Smooth muscle cell (in vitro differentiated cells): ENCODE measurements around the gene MAGI2. TPM values are rescaled to one million over a fixed set of nuclear protein-coding genes. Genes with fewer than 3 reads are reported as not detected.

Experiments
- DNase-seq: peaks from one replicate; lab custom pipeline; 2025; ENCODE audit not compliant: unreplicated experiment; lab: John Stamatoyannopoulos, UW
- H2AFZ ChIP-seq: fragments of 200-600 bp; sonication (generic); 2 replicates; pipeline ENCODE4 v1.6.0; 2016; ENCODE audit warnings: antibody characterized with exemption, low read depth, mild to moderate bottlenecking
- H3F3A ChIP-seq: fragments of 200-600 bp; sonication (generic); 2 replicates; pipeline ENCODE4 v1.6.0; 2017; ENCODE audit warnings: antibody characterized with exemption, low read depth
- H3K27ac ChIP-seq: fragments of 200-600 bp; sonication (generic); 2 replicates; pipeline ENCODE4 v1.5.1; 2016; ENCODE audit warnings: low read depth, mild to moderate bottlenecking
- H3K27me3 ChIP-seq: fragments of 200-600 bp; sonication (generic); 2 replicates; pipeline ENCODE4 v1.6.1; 2016; ENCODE audit warnings: low read depth, mild to moderate bottlenecking
- H3K36me3 ChIP-seq: fragments of 200-600 bp; sonication (generic); 2 replicates; pipeline ENCODE4 v1.5.1; 2016; ENCODE audit warnings: low read depth
- H3K4me1 ChIP-seq: fragments of 200-600 bp; sonication (generic); 2 replicates; pipeline ENCODE4 v1.5.1; 2016; ENCODE audit warnings: low read depth
- H3K4me2 ChIP-seq: fragments of 200-600 bp; sonication (generic); 2 replicates; pipeline ENCODE4 v1.6.0; 2016; ENCODE audit warnings: mild to moderate bottlenecking
- H3K4me3 ChIP-seq: fragments of 200-600 bp; sonication (generic); 2 replicates; pipeline ENCODE4 v1.5.1; 2016; ENCODE audit warnings: mild to moderate bottlenecking
- H3K79me2 ChIP-seq: fragments of 200-600 bp; sonication (generic); 2 replicates; pipeline ENCODE4 v1.6.0; 2016; ENCODE audit warnings: low read depth, mild to moderate bottlenecking
- H3K9ac ChIP-seq: fragments of 200-600 bp; sonication (generic); 2 replicates; pipeline ENCODE4 v1.6.0; 2016; ENCODE audit warnings: low read depth
- H3K9me3 ChIP-seq: fragments of 200-600 bp; sonication (generic); replicated peaks from 2 replicates; pipeline ENCODE4 v1.5.1; 2016; ENCODE audit warnings: low read depth
- H4K20me1 ChIP-seq: fragments of 200-600 bp; sonication (generic); 2 replicates; pipeline ENCODE4 v1.6.0; 2016; ENCODE audit warnings: low read depth
- WGBS: methylation state at CpG from one replicate; pipeline ENCODE4 v1.1.7; 2016; ENCODE audit warnings: low lambda C conversion rate; 5-methylcytosine and 5-hydroxymethylcytosine counted together
- polyA plus RNA-seq: library from polyadenylated mRNA; unstranded; fragments of >200 nt; fragmentation: Nextera tagmentation; extraction: Ambion mirVana; gene quantifications from 2 replicates; pipeline ENCODE4 v1.2.1, GENCODE V29; 2016
- total RNA-seq: library from RNA; depleted of rRNA; stranded (reverse); fragments of >200 nt; gene quantifications from 2 replicates; pipeline ENCODE4 v1.2.3, GENCODE V29; 2014
- TF ChIP-seq, protein P1 (sequence below): fragments of 200-600 bp; sonication (generic); IDR thresholded peaks from 2 replicates; pipeline ENCODE4 v1.5.1; 2017; ENCODE audit warnings: borderline replicate concordance, mild to moderate bottlenecking, antibody characterized with exemption; ENCODE audit not compliant: insufficient read depth, poor library complexity, severe bottlenecking

Gene MAGI2
- total and polyA plus RNA-seq, 2 experiments from 2014 or later: 3.4 to 10.7 TPM

DNA sequence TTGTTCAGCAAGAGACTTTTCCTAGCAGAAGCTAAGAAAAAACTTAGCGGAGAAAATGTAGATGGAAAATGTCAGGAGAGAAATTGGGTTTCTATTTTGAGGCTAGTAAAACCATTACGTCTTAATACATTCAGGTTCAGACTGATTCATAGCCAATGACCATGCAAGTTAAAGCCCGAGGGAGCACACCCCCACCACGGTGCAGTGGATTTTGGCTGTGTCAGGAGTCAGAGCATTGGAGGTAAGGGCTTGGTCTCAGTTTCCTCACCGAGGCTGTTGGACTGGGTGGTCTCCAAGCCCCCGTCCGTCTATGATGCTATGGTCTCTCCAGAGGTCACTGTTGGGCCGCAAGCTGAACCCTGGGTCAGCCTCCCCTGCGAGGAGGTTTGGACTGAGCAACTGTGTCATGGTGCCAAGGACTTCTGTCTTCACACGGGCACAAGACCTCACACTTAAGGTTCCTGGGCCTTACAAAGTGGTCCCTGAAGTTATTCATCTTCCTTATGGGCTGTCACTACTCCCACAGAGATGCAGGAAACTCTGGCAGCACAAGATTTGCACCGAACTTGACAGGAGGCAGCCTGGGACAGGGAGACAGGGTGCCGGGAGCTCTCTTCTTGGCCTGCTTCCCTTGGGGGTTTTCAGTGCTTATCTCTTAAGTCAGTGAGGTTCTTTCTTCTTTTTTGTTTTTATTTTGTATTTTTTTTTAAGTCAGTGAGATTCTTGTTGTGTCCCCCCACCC, 1468.1 kb downstream of the MAGI2 start:
- DNase-seq: no peak
- Histone ChIP-seq H3K27me3 (no peaks in the 10 kb centered on the region), H3F3A (no peaks in the 10 kb centered on the region), H3K27ac (no peak overlapping the region), H2AFZ (no peak overlapping the region), H3K9ac (no peak overlapping the region), H4K20me1 (no peaks in the 10 kb centered on the region), H3K36me3 (no peaks in the 10 kb centered on the region), H3K79me2 (no peaks in the 10 kb centered on the region), H3K4me2 (no peak overlapping the region), H3K4me3 (no peak overlapping the region), H3K9me3 (no peaks in the 10 kb centered on the region), H3K4me1 (no peaks in the 10 kb centered on the region)
- TF ChIP-seq, protein P1, sequence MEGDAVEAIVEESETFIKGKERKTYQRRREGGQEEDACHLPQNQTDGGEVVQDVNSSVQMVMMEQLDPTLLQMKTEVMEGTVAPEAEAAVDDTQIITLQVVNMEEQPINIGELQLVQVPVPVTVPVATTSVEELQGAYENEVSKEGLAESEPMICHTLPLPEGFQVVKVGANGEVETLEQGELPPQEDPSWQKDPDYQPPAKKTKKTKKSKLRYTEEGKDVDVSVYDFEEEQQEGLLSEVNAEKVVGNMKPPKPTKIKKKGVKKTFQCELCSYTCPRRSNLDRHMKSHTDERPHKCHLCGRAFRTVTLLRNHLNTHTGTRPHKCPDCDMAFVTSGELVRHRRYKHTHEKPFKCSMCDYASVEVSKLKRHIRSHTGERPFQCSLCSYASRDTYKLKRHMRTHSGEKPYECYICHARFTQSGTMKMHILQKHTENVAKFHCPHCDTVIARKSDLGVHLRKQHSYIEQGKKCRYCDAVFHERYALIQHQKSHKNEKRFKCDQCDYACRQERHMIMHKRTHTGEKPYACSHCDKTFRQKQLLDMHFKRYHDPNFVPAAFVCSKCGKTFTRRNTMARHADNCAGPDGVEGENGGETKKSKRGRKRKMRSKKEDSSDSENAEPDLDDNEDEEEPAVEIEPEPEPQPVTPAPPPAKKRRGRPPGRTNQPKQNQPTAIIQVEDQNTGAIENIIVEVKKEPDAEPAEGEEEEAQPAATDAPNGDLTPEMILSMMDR: no peak
- 87% methylated on average over 12 of the region's 12 CpGs for WGBS

DNA sequence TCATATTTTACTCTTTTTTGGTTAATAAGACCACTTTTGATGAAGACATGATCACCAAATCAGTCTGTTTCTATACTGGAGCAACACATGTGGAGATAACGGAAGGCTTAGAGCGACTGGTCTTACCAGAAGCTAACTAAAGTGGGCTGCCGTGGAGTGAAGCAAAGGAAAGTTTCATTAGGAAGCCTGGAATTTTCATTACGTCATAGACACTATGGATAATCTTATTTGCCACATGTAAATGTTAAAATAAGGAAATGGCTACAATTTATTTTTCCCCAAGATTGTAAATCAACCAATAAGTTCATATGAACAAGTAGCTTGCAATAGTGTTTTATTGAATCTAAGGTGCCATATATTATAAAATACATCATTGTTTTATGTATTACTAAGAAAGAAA, 1469.5 kb downstream of the MAGI2 start:
- TF ChIP-seq, protein P1: no peak
- H4K20me1 ChIP-seq: no peaks in the 10 kb centered on the region
- H3K4me2 ChIP-seq: no peak overlapping the region
- H3K27me3 ChIP-seq: no peaks in the 10 kb centered on the region
- no peak for DNase-seq
- no peaks in the 10 kb centered on the region for H3K4me1 ChIP-seq
- H3K27ac ChIP-seq: no peak overlapping the region
- no peak overlapping the region for H2AFZ ChIP-seq
- H3F3A ChIP-seq: no peaks in the 10 kb centered on the region
- H3K9ac ChIP-seq: no peak overlapping the region
- 83% methylated on average over 4 of the region's 4 CpGs for WGBS
- no peaks in the 10 kb centered on the region for H3K9me3 ChIP-seq
- no peaks in the 10 kb centered on the region for H3K79me2 ChIP-seq
- H3K36me3 ChIP-seq: no peaks in the 10 kb centered on the region
- H3K4me3 ChIP-seq: no peak overlapping the region

DNA sequence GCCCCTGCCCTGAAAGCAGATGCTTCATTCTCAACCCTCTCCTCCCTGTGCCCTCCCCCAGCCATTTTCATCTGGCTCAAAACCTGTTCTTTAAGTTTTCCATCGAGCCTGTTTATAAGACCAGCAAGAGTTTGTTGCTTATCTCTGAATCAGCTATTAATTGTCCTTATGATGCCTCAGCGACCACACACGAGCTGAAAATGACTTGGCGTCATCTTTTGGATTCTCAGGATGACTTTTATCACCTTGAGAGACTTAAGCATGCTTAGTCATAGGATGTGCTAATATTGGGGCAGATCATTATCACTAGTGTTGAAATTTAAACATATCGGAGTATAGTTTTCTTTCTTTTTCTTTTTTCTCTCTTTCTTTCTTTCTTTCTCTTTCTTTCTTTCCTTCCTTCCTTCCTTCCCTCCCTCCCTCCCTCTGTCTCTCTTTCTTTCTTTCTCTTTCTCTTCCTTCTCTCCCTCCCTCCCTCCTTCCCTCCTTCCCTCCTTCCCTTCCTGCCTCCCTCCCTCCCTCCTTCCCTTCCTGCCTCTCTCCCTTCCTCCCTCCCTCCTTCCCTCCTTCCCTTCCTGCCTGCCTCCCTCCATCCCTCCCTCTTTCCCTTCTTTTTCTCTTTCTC, 1470.4 kb downstream of the MAGI2 start:
- H4K20me1 ChIP-seq: no peaks in the 10 kb centered on the region
- H3K27me3 ChIP-seq: no peaks in the 10 kb centered on the region
- no peaks in the 10 kb centered on the region for H3K9me3 ChIP-seq
- 51% methylated on average over 5 of the region's 5 CpGs for WGBS
- H2AFZ ChIP-seq: no peak overlapping the region
- TF ChIP-seq, protein P1: no peak
- no peaks in the 10 kb centered on the region for H3K79me2 ChIP-seq
- H3K27ac ChIP-seq: no peak overlapping the region
- H3K4me2 ChIP-seq: no peak overlapping the region
- H3F3A ChIP-seq: no peaks in the 10 kb centered on the region
- no peaks in the 10 kb centered on the region for H3K4me1 ChIP-seq
- H3K4me3 ChIP-seq: no peak overlapping the region
- no peaks in the 10 kb centered on the region for H3K36me3 ChIP-seq
- DNase-seq: no peak
- H3K9ac ChIP-seq: no peak overlapping the region
